ENCODE measurements around the gene AHRR.

The AHRR gene

DNA sequence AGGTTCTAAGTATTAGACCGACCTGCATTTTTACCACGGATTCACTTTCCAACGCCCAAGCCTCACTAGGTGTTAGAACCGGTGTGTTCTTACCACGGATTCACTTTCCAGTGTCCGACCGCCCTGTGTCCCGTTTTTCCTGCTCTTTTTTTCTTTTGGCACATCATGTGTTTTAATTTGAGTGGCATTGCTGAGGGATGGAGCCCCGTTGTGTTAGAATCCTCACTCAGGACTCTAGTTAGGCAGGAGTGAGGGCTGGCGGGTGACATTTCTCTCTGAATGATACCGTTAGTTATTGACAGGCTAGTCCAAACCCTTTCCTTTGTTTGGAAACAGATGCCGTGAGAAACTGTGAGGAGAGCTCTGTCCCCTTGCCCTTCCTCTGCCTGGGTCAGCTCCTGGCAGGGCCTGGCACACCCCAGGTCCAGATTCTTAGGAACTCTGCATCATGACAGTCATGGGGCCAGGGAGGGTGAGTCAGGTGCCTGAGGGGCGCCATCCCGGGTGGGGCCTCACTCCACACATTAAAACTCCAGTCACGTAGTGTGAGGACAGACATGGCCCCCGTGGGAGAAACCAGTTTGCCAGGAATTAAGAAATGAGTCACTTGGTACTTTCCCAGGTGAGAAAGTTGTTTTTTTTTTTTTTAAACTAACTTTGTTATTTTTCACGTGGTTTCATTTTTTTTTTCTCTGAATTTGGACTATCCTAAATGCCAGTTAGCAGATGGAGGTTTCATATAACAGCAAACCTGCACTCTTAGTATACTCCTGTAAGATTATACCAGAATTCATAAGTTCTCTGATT is 137.2 kb downstream of the AHRR start:
- H3K4me1 Mint-ChIP-seq = peaks cover 52 to 83% of the 10 kb centered on the region in 2 donors

DNA sequence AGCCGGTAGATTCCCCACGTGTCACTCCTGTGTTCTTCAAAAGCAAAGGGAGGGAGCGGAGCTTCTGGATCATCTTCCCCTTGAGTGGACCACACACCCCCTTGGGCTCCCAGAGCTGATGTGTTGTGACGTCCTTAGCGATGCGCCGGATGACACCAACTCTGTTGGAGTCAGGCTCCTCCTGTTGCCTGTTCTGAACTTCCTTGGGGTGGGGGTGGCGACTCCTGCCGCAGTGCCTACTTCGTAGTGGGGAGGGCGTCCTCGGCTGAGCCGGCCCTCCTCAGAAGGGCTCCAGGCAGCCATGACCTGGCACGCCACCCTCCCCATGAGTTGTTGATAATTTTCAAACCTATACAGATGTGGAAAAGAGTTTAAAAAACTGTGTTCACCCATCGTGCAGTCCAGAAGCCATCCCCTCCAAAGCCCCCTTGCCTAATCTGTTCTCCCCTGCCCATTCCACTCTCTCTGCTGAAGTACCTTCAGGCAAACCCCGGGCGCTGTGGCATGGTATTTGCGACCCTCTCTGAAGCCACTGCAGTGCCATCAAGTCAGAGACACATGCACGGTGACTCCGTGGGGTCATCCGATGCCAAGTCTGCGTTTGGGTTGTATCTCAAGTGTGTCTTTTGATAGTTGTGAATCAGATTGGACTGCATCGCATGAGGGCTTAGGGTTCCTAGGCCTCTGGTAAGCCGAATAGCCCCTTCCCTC is 138.2 kb downstream of the AHRR start:
- Mint-ChIP-seq H3K36me3 (peaks cover 88 to 92% of the 10 kb centered on the region in 2 donors), H3K9me3 (peaks cover 7 to 17% of the 10 kb centered on the region in 2 donors)

More for the DNA sequence above, 137.2 kb downstream of the AHRR start:
- H3K9me3 Mint-ChIP-seq = peaks cover 7 to 20% of the 10 kb centered on the region in 2 donors
- no peaks in the 10 kb centered on the region for H3K27me3 Mint-ChIP-seq
- ATAC-seq (replicated peaks) (peak; percentile 92), DNase-seq (peak; percentile 90)
- H3K27ac Mint-ChIP-seq = peak overlapping the region; percentile 99
- peaks cover 87 to 92% of the 10 kb centered on the region in 2 donors for H3K36me3 Mint-ChIP-seq
- peak overlapping the region; percentile 72 to 75 for H3K4me3 Mint-ChIP-seq

DNA sequence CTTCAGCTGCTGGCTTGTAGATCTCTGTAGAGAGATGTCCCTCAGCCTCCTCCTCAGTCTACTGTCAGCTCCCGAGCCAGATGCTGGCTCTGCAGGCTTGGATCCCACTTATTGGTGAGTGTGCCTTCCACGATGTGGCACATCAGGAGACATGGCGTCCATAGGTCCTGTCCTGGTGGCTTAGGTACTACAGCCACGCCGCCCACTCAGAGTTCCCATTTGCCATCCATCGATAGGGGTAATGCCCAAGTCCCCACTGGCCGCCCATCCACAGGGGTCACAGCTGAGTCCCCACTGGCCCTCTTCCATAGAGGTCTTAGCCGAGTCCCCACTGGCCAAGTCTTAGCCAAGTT is 138.7 kb downstream of the AHRR start:
- H3K4me1 Mint-ChIP-seq = peaks cover 49 to 85% of the 10 kb centered on the region in 2 donors
- ATAC-seq (replicated peaks) (no peak), DNase-seq (no peak)
- H3K27me3 Mint-ChIP-seq = no peaks in the 10 kb centered on the region
- H3K9me3 Mint-ChIP-seq = peaks cover 7 to 17% of the 10 kb centered on the region in 2 donors
- peak overlapping the region; percentile 99 for H3K27ac Mint-ChIP-seq
- peak overlapping the region; percentile 72 to 80 for H3K4me3 Mint-ChIP-seq
- peaks cover 88 to 91% of the 10 kb centered on the region in 2 donors for H3K36me3 Mint-ChIP-seq

More for the DNA sequence above, 138.2 kb downstream of the AHRR start:
- Mint-ChIP-seq H3K4me3 (peak overlapping the region; percentile 72 to 80), H3K27me3 (no peaks in the 10 kb centered on the region), H3K27ac (peak overlapping the region; percentile 99), H3K4me1 (peaks cover 52 to 85% of the 10 kb centered on the region in 2 donors)
- DNase-seq (no peak), ATAC-seq (replicated peaks) (no peak)

DNA sequence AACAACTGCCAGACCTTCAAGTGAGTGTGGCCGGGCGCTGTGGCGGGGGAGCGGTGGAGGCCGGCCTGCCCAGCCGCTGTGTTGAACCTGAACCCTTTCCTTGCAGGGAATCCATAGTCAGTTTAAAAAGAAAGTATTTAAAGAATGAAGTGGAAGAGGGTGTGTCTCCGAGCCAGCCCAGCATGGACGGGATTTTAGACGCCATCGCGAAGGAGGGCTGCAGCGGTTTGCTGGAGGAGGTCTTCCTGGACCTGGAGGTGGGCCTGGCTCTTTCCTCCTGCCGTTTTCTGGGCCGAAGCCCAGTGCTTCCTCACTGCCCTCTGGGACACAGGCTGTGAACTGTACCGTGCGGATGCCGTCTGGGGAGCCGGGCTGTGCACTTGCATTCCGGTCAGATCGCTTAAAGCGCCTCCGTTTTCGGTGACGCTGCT is 140.6 kb downstream of the AHRR start:
- DNase-seq = no peak
- H3K27ac Mint-ChIP-seq = peak overlapping the region; percentile 84
- peaks cover 86 to 92% of the 10 kb centered on the region in 2 donors for H3K36me3 Mint-ChIP-seq
- no peak for ATAC-seq (replicated peaks)
- no peak overlapping the region for H3K4me3 Mint-ChIP-seq
- H3K9me3 Mint-ChIP-seq = peaks cover 7 to 17% of the 10 kb centered on the region in 2 donors
- H3K27me3 Mint-ChIP-seq = no peaks in the 10 kb centered on the region
- peaks cover 52 to 85% of the 10 kb centered on the region in 2 donors for H3K4me1 Mint-ChIP-seq

DNA sequence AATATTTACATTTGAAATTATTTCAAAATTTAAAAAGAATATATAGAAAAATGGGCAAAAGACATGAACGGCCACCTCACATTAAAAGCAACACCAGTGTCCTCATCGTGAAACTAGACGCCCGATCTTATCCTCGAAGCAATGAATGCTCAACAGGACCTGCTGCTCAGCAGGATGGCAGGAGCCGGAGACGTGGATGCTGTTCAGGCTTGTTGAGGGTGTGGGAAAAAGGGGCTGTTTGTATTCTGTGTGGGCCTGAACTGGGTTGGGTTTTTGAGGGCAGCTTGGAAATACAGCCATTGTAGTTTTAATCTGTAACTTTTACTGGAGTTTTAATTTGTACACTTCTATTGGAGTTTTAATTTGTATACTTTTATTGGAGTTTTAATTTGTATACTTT is 141.8 kb downstream of the AHRR start:
- H3K4me1 Mint-ChIP-seq = peaks cover 48 to 73% of the 10 kb centered on the region in 2 donors
- peaks cover 76 to 81% of the 10 kb centered on the region in 2 donors for H3K36me3 Mint-ChIP-seq
- H3K9me3 Mint-ChIP-seq = peaks cover 7 to 15% of the 10 kb centered on the region in 2 donors
- H3K4me3 Mint-ChIP-seq = no peak overlapping the region
- H3K27me3 Mint-ChIP-seq = no peaks in the 10 kb centered on the region
- DNase-seq (no peak), ATAC-seq (replicated peaks) (no peak)
- H3K27ac Mint-ChIP-seq = no peak overlapping the region

DNA sequence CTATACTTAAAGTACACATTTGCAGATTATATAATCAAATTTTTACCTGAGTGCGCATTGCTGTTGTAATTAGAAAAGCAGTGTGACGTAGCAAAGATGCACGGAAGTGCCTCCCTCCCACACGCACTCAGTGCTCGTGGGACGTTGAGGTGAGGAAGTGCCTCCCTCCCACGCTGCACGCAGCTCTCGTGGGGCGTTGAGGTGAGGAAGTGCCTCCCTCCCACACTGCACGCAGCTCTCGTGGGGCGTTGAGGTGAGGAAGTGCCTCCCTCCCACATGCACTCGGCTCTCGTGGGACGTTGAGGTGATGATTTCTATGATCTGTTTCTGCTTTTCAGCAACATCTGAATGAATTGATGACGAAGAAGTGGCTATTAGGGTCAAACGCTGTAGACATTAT is 142.4 kb downstream of the AHRR start:
- DNase-seq = peak; percentile 94
- Mint-ChIP-seq H3K27ac (peak overlapping the region; percentile 96), H3K36me3 (peaks cover 76 to 81% of the 10 kb centered on the region in 2 donors), H3K4me1 (peaks cover 42 to 73% of the 10 kb centered on the region in 2 donors), H3K4me3 (peak overlapping the region; percentile 31 to 69), H3K27me3 (no peaks in the 10 kb centered on the region), H3K9me3 (peaks cover 3 to 10% of the 10 kb centered on the region in 2 donors)
- ATAC-seq (replicated peaks) = peak; percentile 83 to 87

DNA sequence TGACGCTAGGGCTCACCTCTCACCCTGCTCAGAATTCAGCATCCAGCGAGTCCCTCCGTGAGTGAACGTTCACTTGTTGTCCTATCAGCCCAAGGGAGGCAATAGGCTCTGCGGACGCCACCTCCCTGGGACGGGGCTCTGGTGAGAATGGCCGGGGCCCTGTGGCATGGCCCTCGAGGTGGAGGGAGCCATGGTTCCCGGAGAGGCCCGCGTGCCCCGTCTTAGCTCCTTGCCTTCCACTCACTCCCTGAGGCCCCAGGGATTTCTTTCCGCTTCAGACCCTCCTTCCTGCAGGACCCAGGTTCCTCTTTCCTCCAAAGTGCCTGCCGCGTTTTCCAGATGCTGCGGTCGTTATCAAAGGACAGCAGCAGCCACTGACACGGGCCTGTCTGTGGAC is 142.9 kb downstream of the AHRR start:
- peaks cover 46 to 73% of the 10 kb centered on the region in 2 donors for H3K4me1 Mint-ChIP-seq
- H3K9me3 Mint-ChIP-seq = peaks cover 3 to 10% of the 10 kb centered on the region in 2 donors
- H3K27me3 Mint-ChIP-seq = no peaks in the 10 kb centered on the region
- no peak for DNase-seq
- H3K36me3 Mint-ChIP-seq = peaks cover 77 to 81% of the 10 kb centered on the region in 2 donors
- H3K27ac Mint-ChIP-seq = peak overlapping the region; percentile 96
- ATAC-seq (replicated peaks) = no peak
- H3K4me3 Mint-ChIP-seq = peak overlapping the region; percentile 31 to 69

DNA sequence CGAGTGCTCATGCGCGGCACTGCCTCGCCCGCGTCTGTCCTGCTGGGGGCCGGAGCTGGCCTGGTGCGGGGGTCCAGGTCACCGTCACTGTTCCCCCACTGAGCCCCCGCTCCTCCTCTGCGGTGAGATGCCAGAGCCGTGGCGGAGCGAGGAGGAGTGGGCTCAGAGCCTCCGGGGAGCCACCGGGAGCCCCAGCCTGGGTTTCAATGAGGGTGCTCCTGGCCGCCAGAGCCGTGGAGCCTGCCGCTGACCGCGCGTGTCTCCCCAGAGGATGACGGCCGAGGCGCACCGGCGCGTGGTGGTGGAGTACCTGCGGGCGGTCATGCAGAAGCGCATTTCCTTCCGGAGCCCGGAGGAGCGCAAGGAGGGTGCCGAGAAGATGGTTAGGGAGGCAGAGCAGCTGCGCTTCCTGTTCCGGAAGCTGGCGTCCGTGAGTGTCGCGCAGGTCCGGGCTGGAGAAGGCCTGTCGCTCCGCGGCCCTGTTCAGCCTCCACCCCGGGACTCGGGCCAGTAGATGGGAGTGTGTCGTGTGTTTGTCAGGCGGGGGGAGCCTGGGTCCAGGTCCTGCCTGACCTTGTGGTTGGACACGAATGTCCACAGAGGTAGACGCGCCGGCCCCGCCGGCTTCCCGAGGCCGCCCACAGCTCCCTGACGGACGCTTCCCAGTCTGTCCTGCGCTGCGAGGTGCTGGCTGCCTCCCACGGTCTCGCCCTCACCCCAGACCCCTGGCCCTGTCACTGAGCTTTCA is 143.5 kb downstream of the AHRR start:
- Mint-ChIP-seq H3K27ac (peak overlapping the region; percentile 96), H3K4me1 (peaks cover 42 to 73% of the 10 kb centered on the region in 2 donors), H3K9me3 (peaks cover under 1 to 5% of the 10 kb centered on the region in 2 donors), H3K27me3 (no peaks in the 10 kb centered on the region), H3K4me3 (peak overlapping the region; percentile 4 to 21), H3K36me3 (peaks cover 77 to 80% of the 10 kb centered on the region in 2 donors)
- DNase-seq = no peak
- ATAC-seq (replicated peaks) = no peak

DNA sequence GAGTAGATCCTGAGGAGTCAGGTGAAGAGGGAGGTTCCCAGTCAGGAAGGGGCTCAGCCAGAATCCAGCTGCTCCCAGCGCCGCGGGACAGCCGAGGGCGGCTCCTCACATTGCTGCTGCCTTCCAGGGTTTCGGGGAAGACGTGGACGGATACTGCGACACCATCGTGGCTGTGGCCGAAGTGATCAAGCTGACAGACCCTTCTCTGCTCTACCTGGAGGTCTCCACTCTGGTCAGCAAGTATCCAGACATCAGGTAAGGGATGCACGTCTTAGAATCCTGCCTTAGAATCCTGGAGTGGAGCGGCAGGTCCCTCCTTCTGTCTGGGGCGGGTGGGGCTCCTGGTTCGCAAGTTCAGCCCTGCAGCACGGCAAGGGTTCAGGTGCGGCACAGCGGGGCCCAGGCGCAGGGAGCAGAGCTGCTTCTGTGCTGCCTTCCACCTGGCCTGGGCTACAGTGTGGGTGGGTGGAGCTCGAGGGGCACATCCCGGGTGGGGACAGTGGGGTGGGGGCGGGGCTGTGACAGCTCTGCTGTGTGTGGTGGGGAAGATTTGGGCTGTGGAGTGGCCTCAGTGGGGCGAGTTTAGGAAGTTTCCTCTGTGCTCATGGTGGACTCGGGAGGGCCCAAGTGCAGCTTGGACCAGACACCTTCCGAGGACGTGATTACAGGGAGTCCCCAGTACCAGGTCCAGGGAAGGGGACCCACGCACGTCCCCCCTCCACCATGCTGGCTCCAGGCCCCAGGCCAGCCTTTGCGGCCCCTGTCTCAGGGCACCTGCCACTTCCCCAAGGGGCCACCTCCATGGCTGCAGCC is 144.3 kb downstream of the AHRR start:
- H3K4me1 Mint-ChIP-seq = peaks cover 36 to 73% of the 10 kb centered on the region in 2 donors
- no peak for ATAC-seq (replicated peaks)
- H3K27ac Mint-ChIP-seq = peak overlapping the region; percentile 65

DNA sequence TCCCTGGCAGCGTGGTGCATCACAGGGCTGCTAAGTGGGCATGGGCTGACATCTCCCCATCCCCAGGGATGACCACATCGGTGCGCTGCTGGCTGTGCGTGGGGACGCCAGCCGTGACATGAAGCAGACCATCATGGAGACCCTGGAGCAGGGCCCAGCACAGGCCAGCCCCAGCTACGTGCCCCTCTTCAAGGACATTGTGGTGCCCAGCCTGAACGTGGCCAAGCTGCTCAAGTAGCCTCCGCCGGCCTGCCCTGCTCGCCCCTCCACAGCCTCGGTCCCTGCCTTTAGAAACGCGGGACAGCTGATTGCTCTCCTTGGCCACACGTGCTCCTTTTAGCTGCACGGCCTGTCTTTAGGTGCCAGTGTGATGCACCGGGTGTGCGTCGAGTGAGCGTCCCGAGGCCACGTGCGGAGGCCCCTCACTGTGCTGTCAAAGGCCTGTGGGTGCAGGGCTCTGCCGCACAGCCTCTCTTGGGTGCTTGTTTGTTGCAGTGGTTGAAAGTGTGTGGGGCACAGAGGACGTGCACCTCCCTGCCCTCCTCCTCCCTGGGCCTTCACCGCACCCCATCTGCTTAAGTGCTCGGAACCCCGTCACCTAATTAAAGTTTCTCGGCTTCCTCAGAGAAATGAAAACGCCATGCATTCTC is 145.3 kb downstream of the AHRR start:
- peaks cover 78 to 80% of the 10 kb centered on the region in 2 donors for H3K36me3 Mint-ChIP-seq
- H3K27me3 Mint-ChIP-seq = no peaks in the 10 kb centered on the region
- peaks cover 0 to 3% of the 10 kb centered on the region in 2 donors for H3K9me3 Mint-ChIP-seq
- H3K27ac Mint-ChIP-seq = peak overlapping the region; percentile 59
- DNase-seq (no peak), ATAC-seq (replicated peaks) (no peak)
- H3K4me1 Mint-ChIP-seq = peaks cover 40 to 78% of the 10 kb centered on the region in 2 donors
- peak overlapping the region in 1 of 2 donors; percentile 10 for H3K4me3 Mint-ChIP-seq

More for the DNA sequence above, 144.3 kb downstream of the AHRR start:
- Mint-ChIP-seq H3K27me3 (no peaks in the 10 kb centered on the region), H3K4me3 (peak overlapping the region in 1 of 2 donors; percentile 21), H3K9me3 (peaks cover 0 to 3% of the 10 kb centered on the region in 2 donors), H3K36me3 (peaks cover 74 to 76% of the 10 kb centered on the region in 2 donors)
- DNase-seq = no peak

DNA sequence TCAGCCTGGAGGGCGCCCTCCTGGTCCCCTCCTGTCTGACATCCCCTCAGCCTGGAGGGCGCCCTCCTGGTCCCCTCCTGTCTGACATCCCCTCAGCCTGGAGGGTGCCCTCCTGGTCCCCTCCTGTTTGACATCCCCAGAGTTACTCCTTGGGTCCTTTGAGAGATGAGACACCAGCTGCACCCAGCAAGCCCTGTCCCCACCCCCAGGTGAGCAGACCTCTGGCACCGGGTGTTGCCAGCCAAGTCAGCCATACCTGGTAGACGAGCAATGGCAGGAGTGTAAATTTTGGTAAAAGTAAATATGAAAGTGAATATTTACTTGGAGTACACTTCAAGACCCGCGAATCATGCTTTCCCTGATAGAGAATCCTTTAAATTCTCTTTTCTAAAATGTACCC is 146.9 kb downstream of the AHRR start:
- peaks cover 38 to 72% of the 10 kb centered on the region in 2 donors for H3K4me1 Mint-ChIP-seq
- no peak overlapping the region for H3K4me3 Mint-ChIP-seq
- peak overlapping the region; percentile 37 for H3K27ac Mint-ChIP-seq
- ATAC-seq (replicated peaks) (no peak), DNase-seq (no peak)
- H3K9me3 Mint-ChIP-seq = no peaks in the 10 kb centered on the region
- no peaks in the 10 kb centered on the region for H3K27me3 Mint-ChIP-seq
- peaks cover 67 to 69% of the 10 kb centered on the region in 2 donors for H3K36me3 Mint-ChIP-seq

DNA sequence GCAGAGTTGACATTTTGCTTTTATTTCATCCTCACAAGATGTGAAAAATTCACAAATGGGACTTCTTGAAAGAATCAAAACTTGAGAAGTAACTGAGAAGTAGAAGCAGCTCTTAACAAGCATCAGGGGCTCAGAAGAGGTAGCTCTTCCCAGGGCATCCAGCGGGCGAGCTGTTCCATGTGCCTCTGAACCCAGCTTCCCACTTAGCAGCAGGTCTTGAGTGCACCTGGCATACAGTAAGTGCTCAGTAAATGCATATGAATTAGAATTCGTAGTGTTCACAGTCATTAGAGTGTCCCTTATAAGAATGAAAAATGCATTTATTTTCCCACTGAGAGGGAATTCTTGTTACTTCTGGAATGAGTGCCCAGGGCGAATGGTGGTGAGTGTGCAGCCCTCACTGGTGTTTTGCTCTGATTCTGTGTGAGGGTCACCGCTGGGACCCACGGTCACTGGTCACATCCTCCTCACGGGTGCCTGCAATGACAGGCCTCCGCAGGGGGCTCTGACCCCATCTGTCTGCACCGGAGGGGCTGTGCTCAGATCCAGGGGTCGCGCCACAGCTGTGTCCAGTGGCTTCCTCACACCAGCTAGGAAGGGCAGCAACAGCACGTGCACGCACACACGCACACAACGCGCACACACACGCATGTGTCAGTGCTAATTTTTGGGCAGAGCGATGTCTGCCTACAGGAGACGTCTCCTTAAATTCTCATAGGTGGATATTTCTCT is 148.4 kb downstream of the AHRR start:
- peaks cover 61 to 65% of the 10 kb centered on the region in 2 donors for H3K36me3 Mint-ChIP-seq
- H3K4me1 Mint-ChIP-seq = peaks cover 34 to 67% of the 10 kb centered on the region in 2 donors
- ATAC-seq (replicated peaks) (no peak), DNase-seq (no peak)
- H3K9me3 Mint-ChIP-seq = no peaks in the 10 kb centered on the region
- peaks cover 0 to 10% of the 10 kb centered on the region in 2 donors for H3K27me3 Mint-ChIP-seq
- peak overlapping the region; percentile 62 for H3K27ac Mint-ChIP-seq
- peak overlapping the region; percentile 48 to 87 for H3K4me3 Mint-ChIP-seq

Measured in stimulated activated naive B cell treated with anti-CD40 and anti-IgM and Interleukin-4, amounts not matched to agents 10 μg/mL and 1 μg/mL and 100 μg/mL, for 72 hours (primary cell).